ENCODE measurements around the gene MCM9.

- TF ChIP-seq CTCF (IDR thresholded peaks at IDR 0.05; ENCODE audit: insufficient read depth, low read length): no peak
- no peak for TF ChIP-seq REST (IDR thresholded peaks at IDR 0.05; ENCODE audit: insufficient replicate concordance, low read depth)
- no peak for TF ChIP-seq POLR2AphosphoS5 (IDR thresholded peaks at IDR 0.05; ENCODE audit: low read depth)
These were observed 36.7 kb upstream of the MCM9 start for GRCh38 chr6:118971682-118972081.
